Uterus (tissue), 2 donors: ENCODE measurements around the gene VSIR.

Source experiments
- CTCF ChIP-seq, 4 experiments: fragments of 200-600 bp in 2 of 4; fragments of 450-650 bp in 2 of 4; sonication (generic) in 2 of 4; IDR thresholded peaks; one replicate each; pipeline ENCODE4 v1.5.1; 2016 to 2019; ENCODE audit warnings: antibody characterized with exemption in 4 of 4, mild to moderate bottlenecking in 2 of 4, moderate library complexity in 1 of 4
- POLR2A ChIP-seq, 2 donors: fragments of 450-650 bp; IDR thresholded peaks; one replicate each; pipeline ENCODE4 v1.6.1; 2016; ENCODE audit warnings: antibody characterized with exemption in 2 of 2, mild to moderate bottlenecking in 1 of 2, moderate library complexity in 1 of 2

GRCh38 chr10:71783917-71784678, 10.8 kb upstream of the VSIR start:
- TF ChIP-seq CTCF (IDR thresholded peaks at IDR 0.05), result no peak
- no peak for TF ChIP-seq POLR2A (IDR thresholded peaks at IDR 0.05)
